GM21528 (cell line): ENCODE data around the gene IER2.
"Not testable (repeated sequence)": the region's sequence is repeated elsewhere in the genome, so short reads cannot be mapped to it uniquely, and the experiment has no call there.

Experiments
- ATAC-seq: cut with Tn5 transposase; IDR thresholded peaks from one replicate; pipeline ENCODE4 v1.9.1; 2021; ENCODE audit warnings: mild to moderate bottlenecking, moderate library complexity; ENCODE audit not compliant: unreplicated experiment, low FRiP score

IER2 gene

DNA sequence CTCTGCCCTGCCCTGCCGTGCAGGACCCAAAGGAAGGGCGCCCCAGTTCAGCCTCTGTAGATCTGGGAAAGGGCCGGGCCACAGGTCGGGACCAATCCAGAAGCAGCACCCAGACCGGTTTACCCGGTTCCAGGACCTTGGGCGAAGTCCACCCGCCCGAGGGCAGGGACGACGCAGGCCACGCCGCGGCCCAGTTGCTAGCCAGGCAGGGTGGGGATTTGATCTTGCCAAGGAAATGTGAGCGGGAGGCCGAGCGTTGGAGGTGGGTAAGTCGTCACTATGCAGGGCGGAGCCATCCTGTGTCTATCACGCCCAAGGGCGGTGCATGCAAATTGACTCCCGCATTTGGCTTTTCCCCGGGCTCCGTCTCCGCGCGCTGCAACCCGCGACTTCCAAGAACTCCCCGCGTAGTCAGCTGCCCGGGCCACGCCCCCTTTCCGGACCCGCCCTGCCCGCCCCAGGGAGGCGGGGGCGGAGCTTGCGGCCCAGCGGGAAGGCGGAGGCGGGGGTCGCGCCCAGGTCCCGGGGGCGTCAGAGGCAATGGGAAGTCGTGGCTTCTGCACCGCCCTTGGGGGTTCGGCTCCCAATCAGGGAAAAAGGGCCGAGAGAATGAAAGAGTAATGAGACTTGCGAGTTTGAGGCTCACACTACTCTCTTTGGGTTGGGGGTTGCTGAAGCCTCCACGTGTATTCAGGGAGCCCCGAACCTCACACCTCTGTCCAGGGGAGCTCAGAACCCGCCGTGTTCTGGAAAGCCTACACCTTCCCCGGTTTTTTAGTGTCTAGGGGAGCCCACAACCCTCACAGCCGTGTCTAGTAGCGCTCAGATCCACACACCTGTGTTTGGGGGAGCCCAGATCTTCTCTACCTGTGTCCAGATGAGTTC lies 12.8 kb downstream of the IER2 start:
- ATAC-seq: peak; percentile 45

- peak; percentile 12 for ATAC-seq
Observed at GRCh38 chr19:13163609-13164342, 13.6 kb downstream of the IER2 start.

DNA sequence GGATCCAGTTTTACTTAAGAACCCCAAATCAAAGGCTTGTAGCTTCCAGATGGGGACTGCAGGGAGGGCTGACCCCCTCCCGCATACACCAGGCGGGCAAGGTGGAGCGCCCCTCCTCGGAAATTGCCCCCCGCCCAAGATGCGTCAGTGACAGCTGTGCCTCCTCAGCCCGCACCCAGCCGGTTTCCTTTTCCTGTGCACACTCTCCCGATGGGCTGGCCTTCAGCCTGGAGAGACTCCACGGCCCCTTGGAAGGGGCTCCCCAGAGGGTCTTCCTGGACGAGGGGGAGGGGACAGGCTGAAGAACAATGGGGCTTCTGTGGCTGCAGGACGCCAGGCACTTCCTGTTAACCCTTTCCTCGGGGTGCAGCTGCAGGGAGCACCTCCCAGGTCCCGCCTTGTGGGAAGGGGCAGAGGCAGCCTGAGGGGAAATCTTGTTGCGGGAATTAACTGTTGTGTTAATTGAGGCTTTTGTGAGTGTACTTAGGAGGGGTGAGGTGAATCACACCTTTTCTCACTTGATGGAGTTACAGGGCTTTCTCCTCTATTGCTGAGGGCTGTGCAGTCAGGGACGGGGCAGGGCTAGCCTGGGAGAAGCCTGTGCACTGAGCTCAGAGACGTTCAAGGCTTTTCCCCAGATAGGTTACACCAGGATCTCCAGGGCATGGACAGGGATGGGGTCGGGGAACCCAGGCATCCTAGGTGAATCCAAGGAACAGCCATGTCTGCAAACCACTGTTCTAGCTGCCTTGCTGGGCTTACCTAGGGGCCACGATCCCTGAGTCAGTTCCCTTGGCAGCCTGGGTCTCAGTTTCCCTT lies 14.3 kb downstream of the IER2 start:
- ATAC-seq: no peak

DNA sequence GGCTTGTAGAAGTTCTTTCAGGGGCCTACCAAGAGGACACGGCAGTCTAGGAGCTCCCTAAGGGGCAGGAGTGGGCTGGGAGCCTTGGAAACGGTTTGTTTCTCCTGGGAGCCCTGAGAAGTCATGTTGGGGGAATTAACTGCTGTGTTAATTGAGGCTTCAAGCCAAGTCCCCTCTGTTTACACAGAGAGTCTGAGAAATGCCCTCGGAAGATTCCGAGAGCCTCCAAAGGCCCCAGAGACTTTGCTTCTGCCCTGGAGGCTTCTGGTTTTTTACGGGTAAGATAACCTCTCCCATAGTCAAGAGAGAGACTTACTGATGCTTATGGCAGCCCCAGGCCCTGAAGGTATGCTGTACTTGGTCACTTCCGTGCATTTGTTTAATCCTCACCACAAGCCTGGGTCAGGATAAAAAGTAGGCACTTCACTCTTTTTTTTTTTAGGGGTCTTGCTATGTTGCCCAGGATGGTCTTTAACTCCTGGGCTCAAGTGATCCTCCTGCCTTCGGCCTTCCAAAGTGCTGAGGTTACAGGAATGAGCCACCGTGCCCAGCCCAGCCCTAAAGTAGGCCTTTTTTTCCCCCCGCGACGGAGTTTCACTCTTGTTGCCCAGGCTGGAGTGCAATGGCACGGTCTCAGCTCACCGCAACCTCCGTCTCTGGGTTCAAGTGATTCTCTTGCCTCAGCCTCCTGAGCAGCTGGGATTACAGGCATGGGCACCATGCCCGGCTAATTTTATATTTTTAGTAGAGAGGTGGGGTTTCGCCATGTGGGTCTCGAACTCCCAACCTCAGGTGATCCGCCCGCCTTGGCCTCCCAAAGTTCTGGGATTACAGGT lies 15.2 kb downstream of the IER2 start:
- ATAC-seq: no peak

DNA sequence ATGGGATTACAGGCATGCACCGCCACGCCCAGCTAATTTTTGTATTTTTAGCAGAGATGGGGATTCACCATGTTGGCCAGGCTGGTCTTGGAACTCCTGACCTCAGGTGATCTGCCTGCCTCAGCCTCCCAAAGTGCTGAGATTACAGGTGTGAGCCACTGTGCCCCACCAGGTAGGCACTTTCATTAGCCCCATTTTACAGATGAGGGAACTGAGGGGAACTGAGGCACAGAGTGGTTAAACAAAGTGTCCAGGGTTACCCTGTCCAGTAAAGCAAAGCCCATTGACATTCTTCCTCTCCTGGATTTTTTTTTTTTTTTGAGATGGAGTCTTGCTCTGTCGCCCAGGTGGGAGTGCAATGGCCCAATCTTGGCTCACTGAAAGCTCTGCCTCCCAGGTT lies 15.9 kb downstream of the IER2 start:
- ATAC-seq: not testable (repeated sequence)

DNA sequence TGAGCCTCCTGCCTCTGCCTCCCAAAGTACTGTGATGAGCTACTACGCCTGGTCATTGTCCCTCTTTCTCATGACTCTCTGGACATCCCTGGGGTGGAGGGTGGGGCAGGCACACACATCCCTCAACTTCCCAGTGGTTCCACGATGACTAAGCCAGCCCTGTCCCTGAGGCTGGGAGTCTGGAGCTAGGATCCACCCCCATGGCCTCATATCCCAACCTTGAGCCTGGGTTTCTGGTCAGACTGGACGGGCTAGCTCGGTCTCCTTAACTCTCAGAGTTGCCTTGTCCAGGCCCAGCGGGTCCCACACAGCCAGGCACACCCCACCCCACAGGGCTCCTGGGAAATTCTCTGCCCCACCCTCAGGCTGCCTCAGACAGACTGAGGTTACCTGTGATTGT lies 19.6 kb downstream of the IER2 start:
- no peak for ATAC-seq

DNA sequence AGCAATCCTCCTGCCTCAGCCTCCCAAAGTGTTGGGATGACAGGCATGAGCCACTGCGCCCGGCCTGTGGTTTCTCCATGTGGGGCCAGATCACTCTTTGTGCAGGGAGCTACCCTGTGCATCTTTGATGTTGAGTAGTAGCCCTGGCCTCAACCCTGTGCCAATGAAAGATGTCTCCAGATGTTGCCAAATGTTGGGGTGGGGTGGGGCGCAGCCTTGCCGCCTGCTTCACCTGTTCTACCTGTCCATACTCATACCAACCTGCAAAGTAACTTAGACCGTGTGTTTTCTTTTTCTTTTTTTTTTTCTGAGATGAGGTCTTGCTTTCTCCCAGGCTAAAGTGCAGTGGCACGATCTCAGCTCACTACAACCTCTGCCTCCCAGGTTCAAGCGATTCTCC lies 20.9 kb downstream of the IER2 start:
- ATAC-seq: no peak

- no peak for ATAC-seq
Observed at GRCh38 chr19:13172346-13173138, 22.3 kb downstream of the IER2 start.

DNA sequence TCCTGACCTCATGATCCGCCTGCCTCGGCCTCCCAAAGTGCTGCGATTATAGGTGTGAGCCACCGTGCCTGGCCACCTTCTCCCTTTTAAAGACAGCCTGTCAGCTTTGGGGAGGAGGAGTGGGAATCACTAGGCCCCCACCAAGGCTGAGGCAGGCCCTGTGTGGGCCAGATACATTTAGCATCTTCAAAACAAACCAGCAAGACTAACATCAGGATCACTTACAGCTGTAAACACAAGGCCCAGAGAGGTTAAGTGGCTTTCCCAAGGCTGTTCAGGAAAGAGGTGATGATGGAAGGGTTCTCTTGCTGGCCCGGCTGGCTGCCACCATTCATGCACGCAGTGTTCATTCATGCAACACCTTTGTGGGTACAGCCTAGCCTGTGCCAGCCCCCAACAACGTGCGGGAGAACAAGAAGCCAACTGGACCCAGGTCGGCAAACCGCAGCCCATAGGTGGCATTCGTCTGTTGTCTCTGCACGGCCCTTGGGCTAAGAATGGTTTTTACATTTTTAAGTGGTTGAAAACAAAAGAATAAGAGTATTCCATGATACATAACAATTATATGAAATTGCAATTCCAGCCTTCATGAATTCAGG lies 23.0 kb downstream of the IER2 start:
- ATAC-seq: no peak

- ATAC-seq: no peak
Observed at GRCh38 chr19:13176345-13176744, 26.1 kb downstream of the IER2 start.

DNA sequence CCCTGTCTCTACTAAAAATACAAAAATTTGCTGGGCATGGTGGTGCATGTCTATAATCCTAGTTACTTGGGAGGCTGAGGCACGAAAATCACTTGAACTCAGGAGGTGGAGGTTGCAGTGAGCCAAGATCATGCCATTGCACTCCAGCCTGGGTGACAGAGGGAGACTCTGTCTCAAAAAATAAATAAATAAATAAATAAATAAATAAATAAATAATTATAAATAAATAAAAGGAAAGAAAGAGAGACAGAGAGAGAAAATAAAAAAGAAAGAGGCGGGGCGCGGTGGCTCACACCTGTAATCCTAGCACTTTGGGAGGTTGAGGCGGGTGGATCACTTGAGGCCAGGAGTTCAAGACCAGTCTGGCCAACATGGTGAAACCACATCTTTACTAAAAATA lies 27.4 kb downstream of the IER2 start:
- ATAC-seq: not testable (repeated sequence)

GRCh38 chr19:13178291-13178690 lies 28.1 kb downstream of the IER2 start:
- ATAC-seq: not testable (repeated sequence)

- ATAC-seq: no peak
Observed at GRCh38 chr19:13181747-13182388, 31.7 kb downstream of the IER2 start.

DNA sequence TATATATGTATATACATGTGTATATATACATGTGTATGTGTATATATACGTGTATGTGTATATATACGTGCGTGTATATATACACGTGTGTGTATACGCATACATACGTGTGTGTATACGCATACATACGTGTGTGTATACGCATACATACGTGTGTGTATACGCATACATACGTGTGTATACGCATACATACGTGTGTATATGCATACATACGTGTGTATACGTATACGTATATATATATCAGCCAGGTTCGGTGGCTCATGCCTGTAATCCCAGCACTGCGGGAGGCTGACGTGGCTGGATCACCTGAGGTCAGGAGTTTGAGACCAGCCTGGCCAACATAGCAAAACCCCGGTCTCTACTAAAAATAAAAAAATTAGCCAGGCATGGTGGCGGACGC lies 34.7 kb downstream of the IER2 start:
- ATAC-seq: not testable (repeated sequence)

DNA sequence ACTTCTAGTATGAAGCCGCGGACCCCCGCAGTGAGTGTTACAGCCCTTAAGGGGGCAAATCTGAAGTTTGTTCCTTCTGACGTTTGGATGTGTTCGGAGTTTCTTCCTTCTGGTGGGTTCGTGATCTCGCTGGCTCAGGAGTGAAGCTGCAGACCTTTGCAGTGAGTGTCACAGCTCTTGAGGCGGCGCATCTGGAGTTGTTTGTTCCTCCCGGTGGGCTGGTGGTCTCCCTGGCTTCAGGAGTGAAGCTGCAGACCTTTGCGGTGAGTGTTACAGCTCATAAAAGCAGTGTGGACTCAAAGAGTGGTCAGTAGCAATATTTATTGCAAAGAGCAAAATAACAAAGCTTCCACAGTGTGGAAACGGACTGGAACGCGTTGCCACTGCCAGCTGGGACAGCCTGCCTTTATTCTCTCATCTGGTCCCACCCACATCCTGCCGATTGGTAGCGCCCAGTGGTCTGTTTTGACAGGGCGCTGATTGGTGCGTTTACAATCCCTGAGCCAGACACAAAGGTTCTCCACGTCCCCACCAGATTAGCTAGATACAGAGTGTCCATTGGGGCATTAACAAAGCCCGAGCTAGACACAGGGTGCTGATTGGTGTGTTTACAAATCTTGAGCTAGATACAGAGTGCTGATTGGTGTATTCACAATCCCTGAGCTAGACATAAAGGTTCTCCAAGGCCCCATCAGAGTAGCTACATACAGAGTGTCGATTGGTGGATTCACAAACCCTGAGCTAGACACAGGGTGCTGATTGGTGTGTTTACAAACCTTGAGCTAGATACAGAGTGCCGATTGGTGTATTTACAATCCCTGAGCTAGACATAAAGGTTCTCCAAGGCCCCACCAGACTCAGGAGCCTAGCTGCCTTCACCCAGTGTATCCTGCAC lies 35.8 kb downstream of the IER2 start:
- not testable (repeated sequence) for ATAC-seq

GRCh38 chr19:13186688-13187087 lies 36.5 kb downstream of the IER2 start:
- not testable (repeated sequence) for ATAC-seq

DNA sequence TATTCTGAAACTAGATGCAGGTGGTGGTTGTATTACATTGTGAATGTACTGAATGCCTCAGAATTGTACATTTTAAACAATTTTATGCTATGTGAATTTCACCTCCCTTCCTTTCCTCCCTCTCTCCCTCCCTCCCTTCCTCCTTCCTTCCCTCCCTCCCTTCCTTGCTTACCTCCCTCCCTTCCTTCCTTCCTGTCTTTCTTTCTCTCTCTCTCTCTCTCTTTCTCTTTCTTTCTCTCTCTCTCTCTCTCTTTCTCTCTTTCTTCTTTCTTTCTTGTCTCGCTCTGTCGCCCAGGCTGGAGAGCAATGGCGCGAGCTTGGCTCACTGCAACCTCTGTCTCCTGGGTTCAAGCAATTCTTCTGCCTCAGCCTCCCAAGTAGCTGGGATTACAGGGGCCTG lies 37.2 kb downstream of the IER2 start:
- ATAC-seq: no peak
